Fibroblast of mammary gland (primary cell): ENCODE results near the gene MAGI1.

Experiments
- DNase-seq: peaks from one replicate; pipeline ENCODE4 v3.0.0-alpha.2; 2010; ENCODE audit warnings: low read depth
- H3K4me3 ChIP-seq: 2 replicates; pipeline ENCODE4 v1.5.1; 2011; ENCODE audit warnings: low read depth, mild to moderate bottlenecking, low read length, moderate library complexity; ENCODE audit not compliant: control insufficient read depth
- CTCF ChIP-seq: conservative IDR thresholded peaks from 2 replicates; pipeline ENCODE4 v1.5.1; 2011; ENCODE audit warnings: low read depth, low read length, inconsistent platforms; ENCODE audit not compliant: control insufficient read depth, insufficient read depth

The MAGI1 gene

GRCh38 chr3:66023738-66024385, 14.9 kb downstream of the MAGI1 start:
- peak; percentile 21 for DNase-seq
- TF ChIP-seq CTCF = no peak
- no peak overlapping the region for H3K4me3 ChIP-seq

GRCh38 chr3:66023229-66023628, 15.5 kb downstream of the MAGI1 start:
- no peak for DNase-seq
- no peak for TF ChIP-seq CTCF
- no peak overlapping the region for H3K4me3 ChIP-seq

- DNase-seq = peak; percentile 27
- no peak overlapping the region for H3K4me3 ChIP-seq
- TF ChIP-seq CTCF = no peak
Measured at GRCh38 chr3:66021731-66022131, 17.0 kb downstream of the MAGI1 start.

GRCh38 chr3:66019896-66020295, 18.8 kb downstream of the MAGI1 start:
- DNase-seq = no peak
- H3K4me3 ChIP-seq = no peak overlapping the region
- no peak for TF ChIP-seq CTCF

GRCh38 chr3:66018057-66019033, 20.4 kb downstream of the MAGI1 start:
- TF ChIP-seq CTCF = no peak
- DNase-seq = no peak
- no peak overlapping the region for H3K4me3 ChIP-seq

- TF ChIP-seq CTCF = no peak
- no peak for DNase-seq
- H3K4me3 ChIP-seq = no peak overlapping the region
Measured at GRCh38 chr3:66017591-66017990, 21.1 kb downstream of the MAGI1 start.
